HG02678 (cell line): ENCODE results near the gene LATS1.
"Not testable (repeated sequence)": the region's sequence is repeated elsewhere in the genome, so short reads cannot be mapped to it uniquely, and the experiment has no call there.

ENCODE experiments used
- ATAC-seq: cut with Tn5 transposase; IDR thresholded peaks from one replicate; pipeline ENCODE4 v1.9.1; 2021; ENCODE audit warnings: mild to moderate bottlenecking, moderate library complexity; ENCODE audit not compliant: unreplicated experiment

Gene LATS1

GRCh38 chr6:149672265-149672664 is 45.6 kb downstream of the LATS1 start:
- ATAC-seq = not testable (repeated sequence)

GRCh38 chr6:149660028-149660427 is 57.9 kb downstream of the LATS1 start:
- no peak for ATAC-seq

- ATAC-seq = no peak
These were observed 60.5 kb downstream of the LATS1 start for GRCh38 chr6:149657441-149657840.

- ATAC-seq = peak; percentile 38
These were observed 66.8 kb downstream of the LATS1 start for GRCh38 chr6:149651056-149651455.

GRCh38 chr6:149648148-149649145 is 69.5 kb downstream of the LATS1 start, which contains the start of gene KATNA1:
KATNA1 (minus strand) TSS chr6:149648714; CDS start chr6:149638547, 10,167 bp downstream.
- peak; percentile 87 for ATAC-seq

GRCh38 chr6:149646599-149646998 is 71.3 kb downstream of the LATS1 start:
- ATAC-seq = no peak

GRCh38 chr6:149642829-149643580 is 74.9 kb downstream of the LATS1 start:
- no peak for ATAC-seq

GRCh38 chr6:149636124-149636523 is 81.8 kb downstream of the LATS1 start:
- no peak for ATAC-seq

- ATAC-seq = peak; percentile 44
These were observed 83.6 kb downstream of the LATS1 start for GRCh38 chr6:149634315-149634714.

GRCh38 chr6:149628875-149629510 is 88.9 kb downstream of the LATS1 start:
- ATAC-seq = peak; percentile 86

- no peak for ATAC-seq
These were observed 90.2 kb downstream of the LATS1 start for GRCh38 chr6:149627672-149628071.

GRCh38 chr6:149615805-149616204 is 102.1 kb downstream of the LATS1 start:
- ATAC-seq = no peak

GRCh38 chr6:149614337-149614736 is 103.6 kb downstream of the LATS1 start:
- ATAC-seq = no peak

GRCh38 chr6:149608381-149608982 is 109.4 kb downstream of the LATS1 start:
- ATAC-seq = no peak
